ENCODE results near the gene SCYL1.
"Not testable (repeated sequence)": the region's sequence is repeated elsewhere in the genome, so short reads cannot be mapped to it uniquely, and the experiment has no call there.

Gene SCYL1

DNA sequence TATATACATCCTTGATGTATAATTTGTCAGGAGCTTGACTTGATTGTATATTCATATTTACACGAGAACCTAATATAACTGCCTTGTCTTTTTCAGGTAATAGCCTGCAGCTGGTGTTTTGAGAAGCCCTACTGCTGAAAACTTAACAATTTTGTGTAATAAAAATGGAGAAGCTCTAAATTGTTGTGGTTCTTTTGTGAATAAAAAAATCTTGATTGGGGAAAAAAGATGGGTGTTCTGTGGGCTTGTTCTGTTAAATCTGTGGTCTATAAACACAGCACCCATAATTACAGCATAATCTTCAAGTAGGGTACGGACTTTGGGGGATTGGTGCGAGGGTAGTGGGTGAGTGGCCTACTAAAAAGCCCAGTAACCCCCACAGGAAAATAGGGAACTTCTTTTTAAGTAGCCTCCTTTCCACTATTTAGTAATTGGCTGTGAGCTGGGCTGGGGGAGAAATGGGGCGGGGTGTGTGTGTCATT, 18.6 kb upstream of the SCYL1 start:
- no peak for DNase-seq (ENCODE audit: low read depth)

DNA sequence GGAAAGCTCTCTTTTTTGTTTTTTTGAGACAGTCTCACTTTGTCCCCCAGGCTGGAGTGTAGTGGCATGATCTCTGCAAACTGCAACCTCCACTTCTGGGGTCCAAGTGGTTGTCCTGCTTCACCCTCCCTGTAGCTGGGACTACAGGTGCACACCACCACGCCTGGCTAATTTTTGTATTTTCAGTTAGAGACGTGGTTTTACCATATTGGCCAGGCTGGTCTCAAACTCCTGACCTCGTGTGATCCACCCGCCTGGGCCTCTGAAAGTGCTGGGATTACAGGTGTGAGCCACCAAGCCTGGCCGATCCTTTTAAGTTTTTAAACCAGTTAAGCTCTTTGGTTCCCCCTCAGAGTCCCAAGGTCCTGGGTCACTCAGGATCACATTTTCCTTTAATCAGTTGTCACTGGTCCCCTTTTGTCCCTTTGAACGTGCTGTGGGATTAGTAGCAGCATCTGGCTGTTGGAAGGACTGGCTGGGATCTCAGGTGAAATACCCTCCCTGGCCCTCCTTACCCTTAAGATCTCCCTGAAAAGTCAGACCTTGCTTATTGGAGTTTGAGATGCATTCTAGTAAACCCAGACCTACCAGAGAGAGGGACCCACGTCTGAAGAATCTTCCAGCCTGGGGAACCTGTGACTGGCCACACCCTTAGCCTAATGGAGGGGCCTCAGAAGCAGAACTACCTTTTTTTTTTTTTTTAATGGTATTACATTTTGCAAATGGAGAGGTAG, 17.9 kb upstream of the SCYL1 start:
- no peak for DNase-seq (ENCODE audit: low read depth)

DNA sequence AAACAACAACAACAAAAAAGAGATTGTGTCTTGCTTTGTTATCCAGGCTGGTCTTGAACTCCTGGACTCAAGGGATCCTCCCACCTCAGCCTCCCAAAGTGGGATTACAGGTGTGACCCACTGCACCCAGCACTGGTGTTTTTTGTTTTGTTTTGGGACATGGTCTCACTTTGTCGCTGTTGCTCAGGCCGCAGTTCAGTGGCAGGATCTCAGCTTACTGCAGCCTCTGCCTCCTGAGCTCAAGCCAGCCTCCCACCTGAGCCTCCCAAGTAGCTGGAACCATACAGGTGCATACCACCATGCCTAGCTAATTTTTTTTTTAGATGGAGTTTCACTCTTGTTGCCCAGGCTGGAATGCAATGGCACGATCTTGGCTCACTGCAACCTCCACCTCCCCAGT, 12.6 kb upstream of the SCYL1 start:
- DNase-seq (ENCODE audit: low read depth): not testable (repeated sequence)

DNA sequence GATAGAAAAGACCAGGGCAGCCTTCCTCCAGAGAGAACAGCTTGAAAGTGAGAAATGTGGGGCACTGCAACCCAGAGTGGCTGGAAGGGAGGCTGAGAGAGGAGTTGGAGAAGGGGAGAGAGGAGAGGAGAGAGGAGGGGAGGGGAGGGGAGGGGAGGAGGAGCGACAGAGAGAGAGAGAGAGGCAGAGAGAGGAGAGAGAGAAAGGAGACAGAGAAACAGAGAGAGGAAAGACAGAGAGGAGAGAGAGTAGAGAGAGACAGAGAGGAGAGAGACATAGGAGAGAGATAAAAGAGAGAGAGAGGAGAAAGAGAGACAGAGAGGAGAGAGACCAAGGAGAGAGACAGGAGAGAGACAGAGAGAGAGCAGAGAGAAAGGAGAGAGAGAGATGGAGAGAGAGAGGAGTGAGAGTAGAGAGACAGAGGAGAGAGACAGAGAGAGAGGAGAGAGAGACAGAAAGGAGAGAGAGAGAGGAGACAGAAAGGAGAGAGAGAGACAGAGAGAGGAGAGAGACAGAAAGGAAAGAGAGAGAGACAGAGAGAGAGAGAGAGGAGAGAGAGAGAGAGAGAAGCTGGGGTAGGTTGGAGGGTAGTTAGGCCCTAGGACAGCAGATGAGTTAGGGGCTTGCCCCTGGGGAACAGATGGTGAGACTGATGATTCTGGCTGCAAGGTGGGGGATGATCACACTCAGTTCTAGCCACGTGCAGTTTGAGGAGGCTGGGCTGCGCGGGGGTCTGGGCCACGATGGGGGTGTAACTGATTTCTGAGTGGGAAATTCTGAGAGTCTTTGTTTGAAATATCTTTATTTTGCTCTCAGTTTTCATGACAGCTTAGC, 8.5 kb upstream of the SCYL1 start:
- DNase-seq (ENCODE audit: low read depth): no peak

DNA sequence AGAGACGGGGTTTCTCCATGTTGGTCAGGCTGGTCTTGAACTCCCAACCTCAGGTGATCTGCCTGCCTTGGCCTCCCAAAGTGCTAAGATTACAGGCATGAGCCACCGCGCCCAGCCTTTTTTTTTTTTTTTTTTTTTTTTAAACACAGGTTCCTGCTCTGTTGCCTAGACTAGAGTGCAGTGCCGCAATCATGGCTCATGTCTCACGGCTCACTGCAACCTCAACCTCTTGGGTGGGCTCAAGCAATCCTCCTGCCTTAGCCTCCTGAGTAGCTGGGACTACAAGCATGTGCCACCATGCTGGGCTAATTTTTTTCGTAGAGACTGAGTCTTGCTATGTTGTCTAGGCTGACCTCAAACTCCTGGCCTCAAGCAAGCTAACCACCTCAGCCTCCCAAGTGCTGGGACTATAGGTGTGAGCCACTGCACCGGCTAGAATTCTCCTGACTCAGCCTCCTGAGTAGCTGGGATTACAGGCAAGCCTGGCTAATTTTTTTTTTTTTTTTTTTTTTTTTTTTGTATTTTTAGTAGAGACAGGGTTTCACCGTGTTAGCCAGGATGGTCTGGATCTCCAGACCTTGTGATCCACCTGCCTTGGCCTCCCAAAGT, 5.8 kb upstream of the SCYL1 start:
- DNase-seq (ENCODE audit: low read depth): not testable (repeated sequence)

- DNase-seq (ENCODE audit: low read depth): not testable (repeated sequence)
Observed at GRCh38 chr11:65521777-65522521, 2.9 kb upstream of the SCYL1 start.

GRCh38 chr11:65522718-65523630, 1.9 kb upstream of the SCYL1 start:
- DNase-seq (ENCODE audit: low read depth): not testable (repeated sequence)

DNA sequence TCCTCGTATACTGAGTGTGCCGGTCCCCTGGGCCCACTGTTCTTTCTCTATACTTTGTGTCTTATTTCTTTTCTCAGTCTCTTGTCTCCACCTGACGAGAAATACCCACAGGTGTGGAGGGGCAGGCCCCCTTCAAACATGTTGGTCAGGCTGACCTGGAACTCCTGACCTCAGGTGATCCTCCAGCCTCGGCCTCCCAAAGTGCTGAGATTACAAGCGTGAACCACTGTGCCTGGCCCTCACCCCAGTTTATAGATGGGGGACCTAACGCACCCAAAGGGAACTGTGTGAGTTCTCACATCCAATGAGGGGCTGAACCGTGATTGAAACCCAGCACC, 1.3 kb upstream of the SCYL1 start:
- DNase-seq (ENCODE audit: low read depth): not testable (repeated sequence)

- DNase-seq (ENCODE audit: low read depth): no peak
Observed at GRCh38 chr11:65524014-65524740, 706 bp upstream of the SCYL1 start.

DNA sequence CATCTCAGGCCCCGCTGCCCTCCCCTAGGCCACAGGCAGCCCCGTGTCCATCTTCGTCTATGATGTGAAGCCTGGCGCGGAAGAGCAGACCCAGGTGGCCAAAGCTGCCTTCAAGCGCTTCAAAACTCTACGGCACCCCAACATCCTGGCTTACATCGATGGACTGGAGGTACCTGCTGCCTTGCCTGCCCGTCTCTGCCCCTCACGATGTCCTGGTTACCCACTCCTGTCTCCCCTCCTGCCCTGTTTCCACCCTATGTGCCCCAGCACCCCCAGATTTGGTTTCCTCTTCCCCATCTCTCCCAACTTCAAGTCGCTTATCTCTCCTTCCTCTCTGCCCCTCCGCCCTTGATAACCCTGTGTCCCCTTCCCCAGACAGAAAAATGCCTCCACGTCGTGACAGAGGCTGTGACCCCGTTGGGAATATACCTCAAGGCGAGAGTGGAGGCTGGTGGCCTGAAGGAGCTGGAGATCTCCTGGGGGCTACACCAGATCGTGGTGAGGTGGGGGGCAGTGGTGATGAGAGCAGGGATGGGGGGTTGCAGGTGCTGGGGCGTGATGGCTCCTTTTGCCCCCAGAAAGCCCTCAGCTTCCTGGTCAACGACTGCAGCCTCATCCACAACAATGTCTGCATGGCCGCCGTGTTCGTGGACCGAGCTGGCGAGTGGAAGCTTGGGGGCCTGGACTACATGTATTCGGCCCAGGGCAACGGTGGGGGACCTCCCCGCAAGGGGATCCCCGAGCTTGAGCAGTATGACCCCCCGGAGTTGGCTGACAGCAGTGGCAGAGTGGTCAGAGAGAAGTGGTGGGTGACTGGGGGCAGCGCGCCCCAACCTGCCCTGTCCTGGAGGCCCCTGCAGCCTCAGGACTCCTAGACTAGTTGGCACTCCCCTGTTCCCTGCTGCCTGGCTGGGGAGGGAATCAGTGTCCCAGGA, 930 bp downstream of the SCYL1 start:
- no peak for DNase-seq (ENCODE audit: low read depth)

DNA sequence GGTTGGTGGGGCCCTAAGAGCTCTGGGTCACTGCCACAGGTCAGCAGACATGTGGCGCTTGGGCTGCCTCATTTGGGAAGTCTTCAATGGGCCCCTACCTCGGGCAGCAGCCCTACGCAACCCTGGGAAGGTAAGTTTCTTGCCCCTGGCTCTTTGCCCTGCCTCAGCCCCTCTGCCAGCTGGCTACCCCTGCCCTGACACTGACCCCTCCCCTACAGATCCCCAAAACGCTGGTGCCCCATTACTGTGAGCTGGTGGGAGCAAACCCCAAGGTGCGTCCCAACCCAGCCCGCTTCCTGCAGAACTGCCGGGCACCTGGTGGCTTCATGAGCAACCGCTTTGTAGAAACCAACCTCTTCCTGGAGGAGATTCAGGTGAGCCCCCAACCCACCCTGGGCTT, 1.9 kb downstream of the SCYL1 start:
- no peak for DNase-seq (ENCODE audit: low read depth)

DNA sequence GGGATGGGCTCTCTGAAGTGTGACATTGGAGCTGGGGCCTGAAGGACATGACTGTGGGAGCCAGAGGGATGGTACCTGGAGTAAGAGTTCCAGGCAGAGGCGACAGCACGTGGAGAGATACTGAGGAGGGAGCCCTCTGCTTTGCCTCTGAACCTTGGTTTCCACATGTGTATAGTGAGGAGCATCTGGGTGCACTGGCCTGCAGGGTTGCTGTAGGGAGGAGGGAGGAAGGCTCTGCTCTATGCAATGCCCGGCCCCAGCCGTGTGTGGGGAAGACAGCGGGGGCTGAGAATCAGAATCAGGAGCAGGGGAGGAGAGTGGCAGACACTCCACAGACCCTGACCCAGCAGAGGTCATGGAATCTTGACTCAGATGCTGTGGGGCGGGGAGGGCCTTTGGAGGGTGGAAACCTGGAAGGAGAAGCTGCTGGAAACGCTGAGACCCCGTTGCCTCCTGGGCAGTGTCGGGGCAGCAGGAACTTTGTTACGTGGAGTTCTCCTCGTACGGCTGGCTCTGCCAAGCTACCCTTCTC, 4.0 kb downstream of the SCYL1 start:
- DNase-seq (ENCODE audit: low read depth): no peak

GRCh38 chr11:65529475-65530156, 4.7 kb downstream of the SCYL1 start:
- DNase-seq (ENCODE audit: low read depth): no peak

GRCh38 chr11:65530157-65530496, 5.2 kb downstream of the SCYL1 start:
- no peak for DNase-seq (ENCODE audit: low read depth)

DNA sequence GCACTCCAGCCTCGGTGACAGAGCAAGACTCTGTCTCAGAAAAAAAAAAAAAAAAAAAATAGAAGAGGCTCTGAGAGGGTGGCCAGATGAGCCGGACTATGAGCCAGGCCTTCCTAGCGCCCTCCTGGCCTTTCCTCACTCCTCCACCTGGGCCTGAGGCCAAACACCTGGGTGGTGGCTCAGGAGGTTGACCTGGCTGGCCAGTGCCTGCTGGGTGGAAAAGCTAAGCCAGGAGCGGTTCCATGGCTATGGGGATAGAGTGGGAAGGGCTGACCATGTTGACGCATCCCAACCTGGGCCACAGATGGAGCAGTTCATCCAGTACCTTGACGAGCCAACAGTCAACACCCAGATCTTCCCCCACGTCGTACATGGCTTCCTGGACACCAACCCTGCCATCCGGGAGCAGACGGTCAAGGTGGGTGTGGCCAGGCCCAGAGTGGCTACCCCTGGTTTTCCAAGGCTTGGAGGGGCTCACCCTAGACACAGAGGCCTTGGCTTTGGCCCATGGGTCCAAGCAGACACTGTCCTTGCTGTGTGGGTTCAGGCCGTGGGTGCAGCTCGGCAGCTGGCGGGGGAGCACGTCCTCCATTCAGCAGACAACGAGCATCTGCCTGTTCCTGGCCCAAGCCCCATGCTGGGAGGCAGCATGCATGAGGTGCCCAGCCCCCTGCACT, 7.6 kb downstream of the SCYL1 start:
- no peak for DNase-seq (ENCODE audit: low read depth)

- DNase-seq (ENCODE audit: low read depth): no peak
Observed at GRCh38 chr11:65535102-65535501, 10.2 kb downstream of the SCYL1 start.

DNA sequence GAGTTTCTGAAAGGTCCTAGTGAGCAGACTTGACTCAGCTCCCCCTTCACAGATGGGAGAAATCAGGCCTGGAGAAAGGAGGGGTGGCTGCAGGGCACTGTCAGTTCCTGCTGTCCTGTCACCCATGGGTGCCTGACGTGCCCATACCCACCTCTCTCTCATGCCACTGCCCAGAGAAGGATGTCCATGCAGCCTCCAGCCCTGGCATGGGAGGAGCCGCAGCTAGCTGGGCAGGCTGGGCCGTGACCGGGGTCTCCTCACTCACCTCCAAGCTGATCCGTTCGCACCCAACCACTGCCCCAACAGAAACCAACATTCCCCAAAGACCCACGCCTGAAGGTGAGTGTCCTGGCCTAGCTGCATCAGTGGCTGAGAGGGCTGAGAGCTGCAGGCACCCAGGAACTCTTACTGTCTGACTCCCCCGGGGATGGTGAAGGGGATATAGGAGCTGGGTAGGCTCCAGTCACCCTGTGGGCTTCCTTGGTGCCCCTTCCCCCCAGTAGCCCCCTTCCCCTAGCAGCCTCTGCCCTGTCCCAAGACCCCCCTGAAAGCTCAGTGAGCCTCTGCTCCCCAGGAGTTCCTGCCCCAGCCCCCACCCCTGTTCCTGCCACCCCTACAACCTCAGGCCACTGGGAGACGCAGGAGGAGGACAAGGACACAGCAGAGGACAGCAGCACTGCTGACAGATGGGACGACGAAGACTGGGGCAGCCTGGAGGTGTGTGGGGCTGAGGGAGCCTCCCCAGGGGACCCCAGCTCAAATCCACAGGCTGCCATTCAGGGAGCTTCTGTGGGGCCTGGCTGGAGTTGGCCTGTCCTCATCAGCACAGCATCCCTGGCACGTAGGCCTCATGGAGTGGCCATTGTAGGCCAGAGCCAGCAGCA, 11.8 kb downstream of the SCYL1 start:
- no peak for DNase-seq (ENCODE audit: low read depth)

Measured in stimulated activated CD8-positive, alpha-beta memory T cell treated with anti-CD3 and anti-CD28 coated beads, Interleukin-15, amount 100 ng/mL, for 1 hour (primary cell).